H9 (cell line): ENCODE results near the gene IQGAP2. TPM values are rescaled to one million over a fixed set of nuclear protein-coding genes. Genes with fewer than 3 reads are reported as not detected.
A peak's percentile ranks its signal among the peaks of the same experiment; 100 is the strongest.

Source experiments
- DNase-seq: peaks from one replicate; pipeline ENCODE4 v3.0.0-alpha.2; 2017
- H2AFZ ChIP-seq: one replicate; pipeline ENCODE4 v1.6.1; 2013; ENCODE audit warnings: mild to moderate bottlenecking, low read length, control low read depth, moderate library complexity
- H2AK5ac ChIP-seq: 2 replicates; pipeline ENCODE4 v1.6.1; 2013; ENCODE audit warnings: low read length, control low read depth, mixed read lengths; ENCODE audit not compliant: insufficient read length
- H2BK120ac ChIP-seq: one replicate; pipeline ENCODE4 v1.6.1; 2013; ENCODE audit warnings: low read depth, mild to moderate bottlenecking, low read length, control low read depth, inconsistent platforms; ENCODE audit not compliant: poor library complexity, severe bottlenecking
- H2BK12ac ChIP-seq: 2 replicates; pipeline ENCODE4 v1.6.1; 2013; ENCODE audit warnings: low read length, control low read depth, mixed read lengths, low read depth; ENCODE audit not compliant: insufficient read length
- H2BK15ac ChIP-seq: 2 replicates; pipeline ENCODE4 v1.6.1; 2013; ENCODE audit warnings: low read depth, low read length, control low read depth
- H2BK20ac ChIP-seq: one replicate; pipeline ENCODE4 v1.6.1; 2013; ENCODE audit warnings: low read depth, mild to moderate bottlenecking, low read length, control low read depth, inconsistent platforms; ENCODE audit not compliant: poor library complexity, severe bottlenecking
- H2BK5ac ChIP-seq: 2 replicates; pipeline ENCODE4 v1.6.1; 2013; ENCODE audit warnings: low read length, control low read depth, mixed read lengths; ENCODE audit not compliant: insufficient read length
- H3K14ac ChIP-seq: 2 replicates; pipeline ENCODE4 v1.6.1; 2013; ENCODE audit warnings: low read length, control low read depth; ENCODE audit not compliant: insufficient read depth
- H3K18ac ChIP-seq: 2 replicates; pipeline ENCODE4 v1.6.1; 2013; ENCODE audit warnings: low read depth, mild to moderate bottlenecking, mixed read lengths, low read length, control low read depth; ENCODE audit not compliant: insufficient read length
- H3K23ac ChIP-seq: 2 replicates; pipeline ENCODE4 v1.6.1; 2013; ENCODE audit warnings: low read length, control low read depth, mixed read lengths, low read depth; ENCODE audit not compliant: insufficient read length
- H3K23me2 ChIP-seq: 2 replicates; pipeline ENCODE4 v1.6.1; 2013; ENCODE audit warnings: low read depth, mild to moderate bottlenecking, mixed read lengths, low read length, control low read depth; ENCODE audit not compliant: insufficient read length, poor library complexity, severe bottlenecking
- H3K27ac ChIP-seq: 2 replicates; pipeline ENCODE4 v1.5.1; 2013; ENCODE audit warnings: low read length, control low read depth, mixed read lengths, low read depth; ENCODE audit not compliant: insufficient read length
- H3K27me3 ChIP-seq: 2 replicates; pipeline ENCODE4 v1.6.1; 2013; ENCODE audit warnings: low read length, control low read depth, inconsistent platforms; ENCODE audit not compliant: insufficient read depth
- H3K4ac ChIP-seq: 2 replicates; pipeline ENCODE4 v1.6.1; 2013; ENCODE audit warnings: low read depth, mild to moderate bottlenecking, control low read depth, inconsistent platforms, low read length, moderate library complexity
- H3K4me1 ChIP-seq: 2 replicates; pipeline ENCODE4 v1.6.1; 2013; ENCODE audit warnings: low read length, control low read depth, inconsistent platforms; ENCODE audit not compliant: insufficient read depth
- H3K4me2 ChIP-seq: 2 replicates; pipeline ENCODE4 v1.6.1; 2013; ENCODE audit warnings: low read length, control low read depth, mixed read lengths; ENCODE audit not compliant: insufficient read length, insufficient read depth
- H3K56ac ChIP-seq: 2 replicates; pipeline ENCODE4 v1.6.1; 2013; ENCODE audit warnings: low read depth, mild to moderate bottlenecking, mixed read lengths, low read length, control low read depth; ENCODE audit not compliant: insufficient read length
- H3K79me1 ChIP-seq: 2 replicates; pipeline ENCODE4 v1.6.1; 2013; ENCODE audit warnings: low read depth, mild to moderate bottlenecking, moderate library complexity, low read length, control low read depth, inconsistent platforms; ENCODE audit not compliant: insufficient read depth, poor library complexity, severe bottlenecking
- H3K79me2 ChIP-seq: 2 replicates; pipeline ENCODE4 v1.6.1; 2013; ENCODE audit warnings: low read length, control low read depth, inconsistent platforms; ENCODE audit not compliant: insufficient read depth
- H3K9ac ChIP-seq: 2 replicates; pipeline ENCODE4 v1.6.1; 2013; ENCODE audit warnings: low read length, control low read depth, mixed read lengths; ENCODE audit not compliant: insufficient read length; ENCODE audit errors: extremely low read depth
- H3K9me3 ChIP-seq: one replicate; pipeline ENCODE4 v1.6.1; 2013; ENCODE audit warnings: low read depth, low read length, inconsistent platforms; ENCODE audit not compliant: control insufficient read depth
- H3T11ph ChIP-seq: one replicate; pipeline ENCODE4 v1.6.1; 2013; ENCODE audit warnings: mild to moderate bottlenecking, low read length, control low read depth, inconsistent platforms
- H4K20me1 ChIP-seq: one replicate; pipeline ENCODE4 v1.6.1; 2013; ENCODE audit not compliant: control insufficient read depth, insufficient read length, insufficient read depth
- H4K5ac ChIP-seq: 2 replicates; pipeline ENCODE4 v1.6.1; 2013; ENCODE audit warnings: low read depth, mild to moderate bottlenecking, mixed read lengths, low read length, control low read depth; ENCODE audit not compliant: insufficient read length
- H4K8ac ChIP-seq: replicated peaks from 2 replicates; pipeline ENCODE4 v1.6.1; 2013; ENCODE audit warnings: low read length, control low read depth, mixed read lengths, low read depth; ENCODE audit not compliant: insufficient read length
- H4K91ac ChIP-seq: 2 replicates; pipeline ENCODE4 v1.6.1; 2013; ENCODE audit warnings: low read depth, mild to moderate bottlenecking, moderate library complexity, mixed read lengths, low read length, control low read depth; ENCODE audit not compliant: insufficient read length
- H3K27ac Mint-ChIP-seq, 3 experiments: 2 replicates in 2 of 3; 3 replicates in 1 of 3; pipeline ENCODE4 v1.8.0; 2020 to 2021; ENCODE audit warnings: mixed read lengths in 3 of 3, mild to moderate bottlenecking in 1 of 3, moderate library complexity in 1 of 3
- H3K27me3 Mint-ChIP-seq: 2 replicates; pipeline ENCODE4 v1.8.0; 2021; ENCODE audit warnings: low read depth, mild to moderate bottlenecking, moderate library complexity, mixed read lengths
- H3K36me3 Mint-ChIP-seq, 3 experiments: 2 replicates in 2 of 3; 3 replicates in 1 of 3; pipeline ENCODE4 v1.8.0; 2020 to 2021; ENCODE audit warnings: low read depth in 3 of 3, mixed read lengths in 3 of 3; ENCODE audit not compliant: insufficient read depth in 1 of 3
- H3K4me1 Mint-ChIP-seq, 2 experiments: 2 replicates each; pipeline ENCODE4 v1.8.0; 2020; ENCODE audit warnings: mixed read lengths in 2 of 2
- H3K4me3 Mint-ChIP-seq, 2 experiments: 2 replicates in 1 of 2; 3 replicates in 1 of 2; pipeline ENCODE4 v1.8.0; 2020 to 2021; ENCODE audit warnings: mild to moderate bottlenecking in 2 of 2, mixed read lengths in 2 of 2, moderate library complexity in 1 of 2
- H3K9me3 Mint-ChIP-seq, 2 experiments: 2 replicates in 1 of 2; 3 replicates in 1 of 2; pipeline ENCODE4 v1.8.0; 2020; ENCODE audit warnings: mild to moderate bottlenecking in 2 of 2, mixed read lengths in 2 of 2, moderate library complexity in 1 of 2
- CTCF ChIP-seq: fragments of 200-600 bp; sonication (generic); conservative IDR thresholded peaks from 3 replicates; pipeline ENCODE4 v1.8.0; 2021; ENCODE audit warnings: antibody characterized with exemption, mild to moderate bottlenecking
- WGBS: extraction: QIAGEN DNeasy Blood & Tissue Kit; methylation state at CpG from one replicate; pipeline ENCODE4 v1.1.7; 2013; ENCODE audit warnings: missing lambda C conversion rate, low lambda C conversion rate, mixed read lengths; ENCODE audit not compliant: insufficient read length; ENCODE audit errors: extremely low coverage; 5-methylcytosine and 5-hydroxymethylcytosine counted together
- total RNA-seq: library from RNA; stranded (reverse); gene quantifications from 2 replicates; pipeline ENCODE4 v1.2.1, GENCODE V29; 2021

IQGAP2 gene
- total RNA-seq, 1 experiment from 2014 or later, result 22.5 TPM

GRCh38 chr5:76684756-76685519 lies 281.9 kb downstream of the IQGAP2 start:
- Histone ChIP-seq H3T11ph (no peak overlapping the region), H3K23ac (no peak overlapping the region), H3K79me2 (no peaks in the 10 kb centered on the region), H3K9ac (no peak overlapping the region), H3K4me1 (no peaks in the 10 kb centered on the region), H4K91ac (no peak overlapping the region), H2BK120ac (no peak overlapping the region), H4K5ac (no peak overlapping the region), H4K20me1 (no peaks in the 10 kb centered on the region), H3K27ac (no peak overlapping the region), H3K4me2 (no peak overlapping the region), H2BK20ac (no peak overlapping the region), H2AFZ (no peak overlapping the region), H3K18ac (no peak overlapping the region), H3K56ac (no peak overlapping the region), H2BK15ac (no peak overlapping the region), H3K9me3 (no peaks in the 10 kb centered on the region), H4K8ac (no peak overlapping the region), H3K14ac (no peak overlapping the region), H3K4ac (no peak overlapping the region), H3K79me1 (no peaks in the 10 kb centered on the region), H2BK5ac (no peak overlapping the region), H2AK5ac (no peak overlapping the region), H2BK12ac (no peak overlapping the region), H3K27me3 (no peaks in the 10 kb centered on the region), H3K23me2 (no peaks in the 10 kb centered on the region)
- no peak for DNase-seq
- no peaks in the 10 kb centered on the region for H3K4me1 Mint-ChIP-seq
- 0 out of 7 replicates have a peak overlapping the region, but pooled peaks of 1 of the 3 experiments have one; percentile 4 for H3K27ac Mint-ChIP-seq
- no CpG with 5 or more reads among the region's 5 CpGs for WGBS
- TF ChIP-seq CTCF, result no peak
- H3K27me3 Mint-ChIP-seq, result no peaks in the 10 kb centered on the region
- no peaks in the 10 kb centered on the region for H3K9me3 Mint-ChIP-seq
- H3K4me3 Mint-ChIP-seq, result no peak overlapping the region
- peaks cover 0 to 11% (median 0%) of the 10 kb centered on the region in 3 experiments; a peak in 3 of 7 replicates for H3K36me3 Mint-ChIP-seq
